Measurements from ENCODE around the gene RAI1. TPM values are rescaled to one million over a fixed set of nuclear protein-coding genes. Genes with fewer than 3 reads are reported as not detected.

The RAI1 gene
- polyA plus RNA-seq, 1 donor from 2014 or later = 3.0 TPM

DNA sequence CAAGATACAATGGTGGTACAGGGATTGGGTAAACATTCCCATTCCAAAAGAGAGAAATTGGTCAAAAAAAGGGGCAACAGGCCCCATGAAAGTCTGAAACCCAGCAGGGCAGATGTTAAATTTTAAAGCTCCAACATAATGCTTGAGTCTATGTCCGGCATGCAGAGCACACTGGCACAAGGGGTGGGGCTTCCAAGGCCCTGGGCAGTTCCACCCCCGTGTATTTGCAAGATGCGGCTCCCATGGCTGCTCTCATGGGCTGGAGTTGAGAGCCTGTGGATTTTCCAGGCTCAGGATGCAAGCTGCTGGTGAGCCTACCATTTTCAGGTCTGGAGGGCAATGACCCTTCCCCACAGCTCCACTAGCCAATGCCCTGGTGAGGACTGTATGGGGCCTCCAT is 27.9 kb upstream of the RAI1 start:
- H3K27ac Mint-ChIP-seq = no peak overlapping the region
- H3K27me3 Mint-ChIP-seq = peaks cover 2% of the 10 kb centered on the region
- peaks cover 2% of the 10 kb centered on the region for H3K36me3 Mint-ChIP-seq
- no peak overlapping the region for H3K4me3 Mint-ChIP-seq
- H3K4me1 Mint-ChIP-seq = no peaks in the 10 kb centered on the region
- H3K9me3 Mint-ChIP-seq = peaks cover 4 to 8% (median 6%) of the 10 kb centered on the region in 3 donors

- Mint-ChIP-seq H3K27ac (no peak overlapping the region), H3K9me3 (peaks cover 2 to 14% (median 7%) of the 10 kb centered on the region in 3 donors), H3K27me3 (peaks cover 5% of the 10 kb centered on the region), H3K4me3 (peak overlapping the region in 1 of 4 donors; percentile 46), H3K36me3 (no peaks in the 10 kb centered on the region), H3K4me1 (peaks cover 13 to 23% (median 16%) of the 10 kb centered on the region in 3 donors)
These were observed 21.9 kb upstream of the RAI1 start for GRCh38 chr17:17659340-17659739.

DNA sequence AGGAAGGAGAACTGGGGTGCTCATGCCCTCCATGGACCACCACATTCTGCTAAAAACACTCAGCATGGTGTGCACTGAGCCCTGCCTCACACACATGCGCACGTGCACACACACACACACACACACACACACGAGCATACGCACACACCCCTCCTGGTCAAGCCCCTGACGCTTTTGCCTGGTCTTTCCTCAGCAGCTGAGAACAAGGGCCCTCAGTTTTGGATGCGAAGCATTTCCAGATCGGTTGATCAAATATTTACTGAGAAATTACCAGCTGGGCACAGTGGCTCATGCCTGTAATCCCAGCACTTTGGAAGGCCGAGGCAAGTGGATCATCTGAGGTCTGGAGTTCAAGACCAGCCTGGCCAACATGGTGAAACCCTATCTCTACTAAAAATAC is 20.1 kb upstream of the RAI1 start:
- Mint-ChIP-seq H3K4me1 (peaks cover 16 to 23% (median 17%) of the 10 kb centered on the region in 3 donors), H3K27me3 (peaks cover 3% of the 10 kb centered on the region), H3K9me3 (peaks cover 2 to 10% (median 4%) of the 10 kb centered on the region in 3 donors), H3K27ac (no peak overlapping the region), H3K36me3 (no peaks in the 10 kb centered on the region), H3K4me3 (peak overlapping the region in 1 of 4 donors; percentile 37)

DNA sequence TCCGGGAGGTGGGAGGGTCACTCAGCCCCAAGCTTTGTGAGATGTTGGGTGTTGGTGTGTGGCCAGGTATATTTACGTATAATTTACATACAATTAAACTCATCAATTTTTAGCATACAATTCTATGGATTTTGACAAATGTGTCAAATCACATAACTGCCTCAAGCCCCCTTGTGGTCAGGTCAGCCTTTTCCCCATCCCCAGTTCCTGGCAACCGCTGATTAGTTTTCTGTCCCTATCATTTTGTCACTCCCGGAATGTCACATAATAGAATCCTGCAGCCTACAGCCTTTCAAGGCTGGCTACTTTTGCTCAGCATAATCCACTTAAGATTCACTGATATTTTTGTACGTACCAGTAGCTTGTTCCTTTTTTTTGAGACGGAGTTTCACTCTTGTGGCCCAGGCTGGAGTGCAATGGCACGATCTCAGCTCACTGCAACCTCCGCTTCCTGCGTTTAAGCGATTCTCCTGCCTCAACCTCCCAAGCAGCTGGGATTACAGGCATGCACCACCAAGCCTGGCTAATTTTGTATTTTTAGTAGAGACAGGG is 19.3 kb upstream of the RAI1 start:
- no peaks in the 10 kb centered on the region for H3K36me3 Mint-ChIP-seq
- peaks cover 3% of the 10 kb centered on the region for H3K27me3 Mint-ChIP-seq
- H3K4me3 Mint-ChIP-seq = peak overlapping the region in 2 of 4 donors; percentile 12 to 21
- peak overlapping the region; percentile 19 to 86 (median 65) for H3K27ac Mint-ChIP-seq
- peaks cover 16 to 23% (median 17%) of the 10 kb centered on the region in 3 donors for H3K4me1 Mint-ChIP-seq
- H3K9me3 Mint-ChIP-seq = peaks cover 2 to 10% (median 4%) of the 10 kb centered on the region in 3 donors

DNA sequence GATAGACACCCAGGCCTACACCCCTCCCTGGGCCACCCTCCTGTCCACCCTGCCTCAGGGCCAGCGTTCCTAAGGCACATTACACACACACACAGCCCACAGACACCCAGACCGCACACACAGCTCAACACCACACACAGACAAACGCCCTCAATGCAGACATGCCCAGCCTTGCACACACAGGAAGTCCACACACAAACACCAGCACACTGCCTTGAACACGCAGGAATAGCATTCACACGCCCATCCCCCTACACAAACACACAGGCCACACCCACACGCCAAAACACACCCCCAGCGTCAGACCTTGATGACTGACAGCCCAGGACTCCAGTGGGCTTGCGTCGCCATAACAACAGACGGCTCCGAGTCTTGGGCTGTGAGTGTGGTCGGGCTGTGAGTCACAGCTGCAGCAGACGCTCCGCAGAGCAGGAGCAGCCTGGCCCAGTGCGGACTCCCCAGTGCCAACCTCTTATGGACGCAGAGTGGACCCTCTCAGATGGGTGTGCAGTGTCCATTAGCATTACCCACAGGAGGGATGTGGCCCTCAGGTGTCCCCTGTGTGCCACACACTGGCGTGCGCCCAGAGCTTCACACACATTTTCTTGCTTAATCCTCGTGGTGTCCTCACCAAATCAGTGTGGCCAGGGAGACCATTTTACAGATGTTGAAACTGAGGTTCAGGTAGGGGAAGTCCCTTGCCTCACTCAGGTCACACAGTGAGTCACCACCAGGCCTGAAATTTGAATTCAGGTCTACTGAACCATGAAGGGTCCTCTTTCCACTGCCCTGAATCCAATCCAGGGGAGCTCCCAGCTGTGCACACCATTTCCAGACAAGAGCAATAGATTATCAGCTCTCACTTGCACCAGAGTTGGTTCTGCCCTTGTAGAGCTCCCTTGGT is 17.8 kb upstream of the RAI1 start:
- peaks cover 3% of the 10 kb centered on the region for H3K27me3 Mint-ChIP-seq
- peaks cover 0 to 10% (median 4%) of the 10 kb centered on the region in 3 donors for H3K9me3 Mint-ChIP-seq

DNA sequence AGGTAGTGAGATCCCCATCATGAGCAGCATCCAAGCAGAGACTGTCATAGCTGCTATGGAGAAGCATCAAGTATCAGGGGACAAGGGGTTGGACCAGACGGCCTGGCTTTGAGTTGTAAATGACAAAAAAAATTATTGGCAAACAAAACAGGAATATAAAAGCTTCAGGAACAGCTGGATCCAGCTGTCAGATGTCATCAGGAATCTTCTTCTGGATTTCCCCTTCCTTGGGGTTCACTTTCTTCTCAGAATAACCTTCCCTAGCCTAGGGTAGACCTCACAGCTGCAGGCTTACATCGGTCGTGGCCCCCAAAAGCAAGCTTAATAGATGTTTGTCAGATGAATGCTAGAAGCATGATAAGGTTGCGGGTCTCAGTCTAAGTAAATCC is 17.2 kb upstream of the RAI1 start:
- Mint-ChIP-seq H3K27me3 (peaks cover 3% of the 10 kb centered on the region), H3K36me3 (no peaks in the 10 kb centered on the region), H3K9me3 (peaks cover 0 to 6% (median 2%) of the 10 kb centered on the region in 3 donors)

More for the DNA sequence above, 17.8 kb upstream of the RAI1 start:
- peak overlapping the region; percentile 21 to 82 (median 60) for H3K4me3 Mint-ChIP-seq
- H3K27ac Mint-ChIP-seq = peak overlapping the region; percentile 3 to 67 (median 4)
- H3K36me3 Mint-ChIP-seq = no peaks in the 10 kb centered on the region
- H3K4me1 Mint-ChIP-seq = peaks cover 16 to 23% (median 17%) of the 10 kb centered on the region in 3 donors

DNA sequence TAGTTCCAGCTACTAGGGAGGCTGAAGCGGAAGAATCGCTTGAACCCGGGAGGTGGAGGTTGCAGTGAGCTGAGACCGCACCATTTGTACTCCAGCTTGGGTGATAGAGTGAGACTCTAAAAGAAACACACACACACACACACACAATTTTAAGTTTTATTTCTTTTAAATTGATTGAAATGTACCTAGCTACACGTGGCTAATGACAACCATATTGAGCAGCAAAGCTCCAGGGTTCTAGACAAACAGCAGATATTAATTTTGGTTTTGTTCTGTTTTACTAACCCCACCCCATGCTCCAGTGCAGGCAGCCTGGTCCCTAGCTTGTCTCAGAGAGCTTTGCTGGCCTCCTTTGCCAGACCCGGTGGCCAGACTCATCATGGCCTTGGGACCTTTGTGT is 16.0 kb upstream of the RAI1 start:
- Mint-ChIP-seq H3K4me3 (no peak overlapping the region), H3K36me3 (no peaks in the 10 kb centered on the region), H3K9me3 (no peaks in the 10 kb centered on the region), H3K4me1 (peaks cover 16 to 23% (median 17%) of the 10 kb centered on the region in 3 donors), H3K27me3 (peaks cover 3% of the 10 kb centered on the region), H3K27ac (no peak overlapping the region)

More for the DNA sequence above, 17.2 kb upstream of the RAI1 start:
- Mint-ChIP-seq H3K4me1 (peaks cover 16 to 23% (median 17%) of the 10 kb centered on the region in 3 donors), H3K27ac (peak overlapping the region in 2 of 3 donors; percentile 4 to 92), H3K4me3 (peak overlapping the region in 2 of 4 donors; percentile 21 to 82)

DNA sequence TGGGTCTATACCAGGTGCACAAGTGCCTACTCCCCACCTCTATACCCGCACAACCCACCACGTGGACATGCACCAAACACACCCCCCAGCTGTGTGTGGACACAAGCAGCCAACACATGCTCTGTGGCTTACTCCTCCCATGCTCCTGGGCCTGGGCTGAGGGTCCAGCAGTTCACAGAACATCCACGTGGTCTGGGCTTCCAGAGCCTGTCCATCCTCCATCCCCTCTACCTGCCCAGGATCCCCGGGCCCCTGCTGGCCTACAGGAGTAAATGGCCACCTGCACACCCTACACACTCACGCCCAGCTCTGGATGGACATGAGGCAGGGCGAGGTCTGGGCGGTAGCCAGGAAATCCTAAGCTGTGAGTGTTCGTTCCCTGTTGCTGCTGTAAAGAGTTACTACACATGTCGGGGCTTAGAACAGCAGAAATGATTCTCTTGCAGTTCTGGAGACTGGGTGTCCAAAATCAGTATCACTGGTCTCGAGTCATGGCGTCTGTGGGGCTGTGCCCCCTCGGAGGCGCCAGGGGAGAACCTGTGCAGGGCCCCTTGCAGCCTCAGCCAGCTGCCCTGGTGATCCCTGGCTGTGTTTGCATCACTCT is 15.0 kb upstream of the RAI1 start:
- Mint-ChIP-seq H3K4me3 (no peak overlapping the region), H3K4me1 (peaks cover 17 to 23% (median 20%) of the 10 kb centered on the region in 3 donors), H3K27me3 (peaks cover 3% of the 10 kb centered on the region), H3K9me3 (no peaks in the 10 kb centered on the region), H3K27ac (no peak overlapping the region), H3K36me3 (no peaks in the 10 kb centered on the region)

DNA sequence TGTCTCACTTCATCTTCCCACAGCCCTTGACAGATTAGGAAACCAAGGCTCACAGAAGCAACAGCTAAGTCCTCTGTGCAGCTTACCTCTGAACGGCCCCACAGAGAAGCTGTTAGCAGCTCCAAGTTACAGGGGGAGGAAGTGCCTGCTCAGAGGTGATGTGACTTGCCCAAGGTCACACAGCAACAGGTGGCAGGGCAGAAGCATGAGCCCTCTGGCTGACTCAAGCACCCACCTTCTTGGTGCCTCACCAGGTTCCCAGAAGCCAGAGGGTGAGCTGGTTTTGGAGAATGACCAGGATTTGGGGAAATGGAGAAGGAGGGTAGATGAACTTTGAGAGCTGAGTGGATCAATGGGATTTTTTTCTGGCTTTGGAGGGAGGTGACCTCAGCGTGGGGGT is 14.0 kb upstream of the RAI1 start:
- Mint-ChIP-seq H3K4me1 (peaks cover 15 to 23% (median 18%) of the 10 kb centered on the region in 3 donors), H3K27me3 (peaks cover 3% of the 10 kb centered on the region), H3K9me3 (no peaks in the 10 kb centered on the region), H3K4me3 (no peak overlapping the region), H3K36me3 (no peaks in the 10 kb centered on the region), H3K27ac (no peak overlapping the region)

GRCh38 chr17:17667947-17668346 is 13.3 kb upstream of the RAI1 start:
- Mint-ChIP-seq H3K36me3 (no peaks in the 10 kb centered on the region), H3K4me1 (peaks cover 15 to 25% (median 22%) of the 10 kb centered on the region in 3 donors), H3K9me3 (no peaks in the 10 kb centered on the region), H3K27ac (no peak overlapping the region), H3K27me3 (peaks cover 3% of the 10 kb centered on the region), H3K4me3 (no peak overlapping the region)

DNA sequence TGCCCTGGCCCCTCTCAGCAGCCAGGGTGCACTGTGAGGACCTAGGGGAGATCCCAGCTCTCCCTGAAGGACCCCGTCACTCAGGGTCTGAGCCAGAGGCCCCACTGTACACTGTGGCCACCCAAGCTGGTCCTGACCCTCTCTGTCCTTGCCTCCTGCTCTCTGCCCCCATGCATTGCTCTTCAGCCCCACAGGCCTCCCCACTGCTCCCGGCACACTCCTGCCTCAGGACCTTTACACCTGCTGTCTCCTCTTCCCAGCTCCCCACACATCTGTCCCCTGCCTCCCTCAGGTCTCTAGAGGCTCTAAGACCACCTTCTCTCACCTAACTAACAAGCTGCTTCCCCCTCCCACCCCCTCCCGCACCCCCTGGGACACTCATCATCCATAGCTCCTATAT is 12.9 kb upstream of the RAI1 start:
- H3K27me3 Mint-ChIP-seq = peaks cover 3% of the 10 kb centered on the region

DNA sequence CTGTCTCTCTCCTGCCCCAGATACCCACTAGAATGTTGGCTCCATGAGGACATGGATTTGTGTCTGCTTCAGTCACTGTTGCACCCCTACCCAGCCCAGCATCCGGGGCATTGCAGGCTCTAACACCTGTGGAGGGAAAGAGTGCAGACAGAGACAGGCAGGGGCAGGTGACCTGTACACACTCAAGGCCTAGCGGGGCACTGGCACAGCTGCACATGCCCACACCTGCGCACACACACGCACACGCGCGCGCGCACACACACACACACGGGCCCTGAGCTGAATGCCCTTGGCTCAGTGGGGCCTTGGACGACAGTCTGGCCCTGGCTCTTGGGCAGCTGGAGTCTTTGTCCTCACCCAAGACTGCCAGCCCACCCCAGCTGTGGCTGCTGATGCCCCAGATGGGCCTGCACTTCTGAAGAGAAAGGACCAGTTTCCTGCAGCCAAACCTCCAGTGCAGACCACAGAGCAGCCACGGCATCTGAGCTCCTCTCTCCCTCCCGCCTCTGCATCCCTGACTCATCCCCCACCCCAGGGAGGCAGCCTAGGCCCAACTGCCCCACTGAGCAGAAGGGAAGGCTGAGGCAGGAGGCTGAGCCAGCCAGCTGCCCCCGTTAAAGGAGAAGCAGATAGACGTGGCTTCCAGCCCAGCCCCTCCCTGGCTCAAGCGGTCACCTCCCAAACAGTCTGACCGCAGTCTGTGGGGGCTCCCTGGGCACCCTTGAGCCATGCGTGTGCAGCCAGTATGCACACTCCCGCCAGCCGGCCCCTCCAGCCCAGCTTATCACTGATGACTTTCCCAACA is 12.3 kb upstream of the RAI1 start:
- H3K27ac Mint-ChIP-seq = no peak overlapping the region
- H3K4me3 Mint-ChIP-seq = no peak overlapping the region
- no peaks in the 10 kb centered on the region for H3K27me3 Mint-ChIP-seq
- no peaks in the 10 kb centered on the region for H3K9me3 Mint-ChIP-seq
- no peaks in the 10 kb centered on the region for H3K36me3 Mint-ChIP-seq
- peaks cover 10 to 17% (median 14%) of the 10 kb centered on the region in 3 donors for H3K4me1 Mint-ChIP-seq

More for the DNA sequence above, 12.9 kb upstream of the RAI1 start:
- Mint-ChIP-seq H3K27ac (no peak overlapping the region), H3K9me3 (no peaks in the 10 kb centered on the region), H3K4me1 (peaks cover 12 to 21% (median 20%) of the 10 kb centered on the region in 3 donors), H3K36me3 (no peaks in the 10 kb centered on the region), H3K4me3 (peak overlapping the region in 1 of 4 donors; percentile 42)

GRCh38 chr17:17669580-17670235 is 11.6 kb upstream of the RAI1 start:
- no peak overlapping the region for H3K4me3 Mint-ChIP-seq

More at GRCh38 chr17:17669580-17670235, 11.6 kb upstream of the RAI1 start:
- Mint-ChIP-seq H3K36me3 (no peaks in the 10 kb centered on the region), H3K4me1 (peaks cover 9 to 17% (median 14%) of the 10 kb centered on the region in 3 donors), H3K27me3 (no peaks in the 10 kb centered on the region), H3K27ac (no peak overlapping the region), H3K9me3 (no peaks in the 10 kb centered on the region)
